HEK293 (cell line): ENCODE measurements around the gene RNF151.

Experiments used
- CTCF ChIA-PET: fragments of 350-600 bp; formaldehyde crosslinking; extraction: SDS; loops from one replicate; lab custom pipeline; 2021; ENCODE audit warnings: antibody characterized with exemption; lab: Yijun Ruan, JAX
- POLR2A ChIA-PET: fragments of 300-600 bp; formaldehyde crosslinking; extraction: SDS; loops from one replicate; lab custom pipeline; 2020; ENCODE audit warnings: antibody characterized with exemption, inconsistent platforms; lab: Yijun Ruan, JAX
- H3K27ac ChIP-seq: fragments of 200-500 bp; sonication (Bioruptor generic); 2 replicates; pipeline ENCODE4 v1.5.1; 2014; ENCODE audit warnings: low read depth, low read length, control low read depth, inconsistent platforms; ENCODE audit errors: extremely low read depth
- H3K36me3 ChIP-seq, 2 experiments: fragments of 200-500 bp in 1 of 2; sonication (Bioruptor generic) in 1 of 2; 1 replicate in 1 of 2; 2 replicates in 1 of 2; pipeline ENCODE4 v1.5.1; 2014 to 2017; ENCODE audit warnings: inconsistent platforms in 2 of 2, low read length in 2 of 2; ENCODE audit not compliant: control insufficient read depth in 2 of 2, insufficient read depth in 1 of 2
- H3K4me1 ChIP-seq: fragments of 200-500 bp; sonication (Bioruptor generic); 2 replicates; pipeline ENCODE4 v1.5.1; 2014; ENCODE audit warnings: mild to moderate bottlenecking, low read length, inconsistent platforms; ENCODE audit not compliant: control insufficient read depth, insufficient read depth
- H3K4me3 ChIP-seq: 2 replicates; pipeline ENCODE4 v1.5.1; 2011; ENCODE audit warnings: low read depth, mild to moderate bottlenecking, control low read depth, low read length, moderate library complexity
- H3K9me3 ChIP-seq: fragments of 200-500 bp; sonication (Bioruptor generic); 2 replicates; pipeline ENCODE4 v1.5.1; 2014; ENCODE audit warnings: low read depth, low read length, inconsistent platforms; ENCODE audit not compliant: control insufficient read depth, insufficient read depth
- BCL11B ChIP-seq: fragments of 450-650 bp; formaldehyde crosslinking; IDR thresholded peaks from 2 replicates; pipeline ENCODE4 v1.5.1; 2016; ENCODE audit warnings: low read depth, missing biosample characterization, missing genetic modification characterization
- GFI1B ChIP-seq: fragments of 450-650 bp; formaldehyde crosslinking; IDR thresholded peaks from 2 replicates; pipeline ENCODE4 v1.5.1; 2016; ENCODE audit warnings: missing biosample characterization, missing genetic modification characterization
- KLF1 ChIP-seq: fragments of 450-650 bp; formaldehyde crosslinking; IDR thresholded peaks from 2 replicates; pipeline ENCODE4 v1.5.1; 2016; ENCODE audit warnings: missing biosample characterization, missing genetic modification characterization
- KLF8 ChIP-seq: fragments of 450-650 bp; formaldehyde crosslinking; IDR thresholded peaks from 2 replicates; pipeline ENCODE4 v1.5.1; 2016; ENCODE audit warnings: missing biosample characterization, missing genetic modification characterization
- PRDM1 ChIP-seq: fragments of 450-650 bp; formaldehyde crosslinking; IDR thresholded peaks from 2 replicates; pipeline ENCODE4; 2016; ENCODE audit warnings: missing biosample characterization, missing genetic modification characterization
- RBAK ChIP-seq: fragments of 450-650 bp; formaldehyde crosslinking; IDR thresholded peaks from 2 replicates; pipeline ENCODE4 v1.5.1; 2016; ENCODE audit warnings: missing biosample characterization, missing genetic modification characterization
- SCRT2 ChIP-seq: fragments of 450-650 bp; formaldehyde crosslinking; IDR thresholded peaks from 2 replicates; pipeline ENCODE4 v1.5.1; 2016; ENCODE audit warnings: missing biosample characterization, missing genetic modification characterization
- ZBTB7A ChIP-seq: fragments of 450-650 bp; formaldehyde crosslinking; IDR thresholded peaks from 2 replicates; pipeline ENCODE4 v1.5.1; 2016; ENCODE audit warnings: low read depth, missing biosample characterization, missing genetic modification characterization
- ZNF133 ChIP-seq: fragments of 450-650 bp; formaldehyde crosslinking; IDR thresholded peaks from 2 replicates; pipeline ENCODE4 v1.5.1; 2016; ENCODE audit warnings: missing biosample characterization, missing genetic modification characterization
- ZNF2 ChIP-seq: fragments of 450-650 bp; formaldehyde crosslinking; IDR thresholded peaks from 2 replicates; pipeline ENCODE4 v1.5.1; 2016; ENCODE audit warnings: missing biosample characterization, missing genetic modification characterization
- ZNF24 ChIP-seq: fragments of 450-650 bp; formaldehyde crosslinking; IDR thresholded peaks from 2 replicates; pipeline ENCODE4 v1.5.1; 2016; ENCODE audit warnings: missing biosample characterization, missing genetic modification characterization
- ZNF416 ChIP-seq: fragments of 450-650 bp; formaldehyde crosslinking; IDR thresholded peaks from 2 replicates; pipeline ENCODE4 v1.5.1; 2016; ENCODE audit warnings: missing biosample characterization, missing genetic modification characterization
- ZNF514 ChIP-seq: fragments of 450-650 bp; formaldehyde crosslinking; IDR thresholded peaks from 2 replicates; pipeline ENCODE4 v1.5.1; 2016; ENCODE audit warnings: missing biosample characterization, missing genetic modification characterization
- ZNF561 ChIP-seq: fragments of 450-650 bp; IDR thresholded peaks from 2 replicates; pipeline ENCODE4 v1.5.1; 2018; ENCODE audit warnings: missing biosample characterization, missing genetic modification characterization, borderline replicate concordance
- ZNF600 ChIP-seq: fragments of 450-650 bp; formaldehyde crosslinking; IDR thresholded peaks from 2 replicates; pipeline ENCODE4 v1.5.1; 2016; ENCODE audit warnings: missing biosample characterization, missing genetic modification characterization
- ZNF629 ChIP-seq: fragments of 450-650 bp; formaldehyde crosslinking; IDR thresholded peaks from 2 replicates; pipeline ENCODE4 v1.5.1; 2017; ENCODE audit warnings: missing biosample characterization, missing genetic modification characterization
- ZNF692 ChIP-seq: fragments of 450-650 bp; formaldehyde crosslinking; IDR thresholded peaks from 2 replicates; pipeline ENCODE4 v1.5.1; 2016; ENCODE audit warnings: missing biosample characterization, missing genetic modification characterization
- TF ChIP-seq, protein P1 (sequence below): fragments of 450-650 bp; formaldehyde crosslinking; IDR thresholded peaks from 2 replicates; pipeline ENCODE4 v1.5.1; 2016; ENCODE audit warnings: missing biosample characterization, missing genetic modification characterization

Gene RNF151

GRCh38 chr16:1991948-1992703 lies 25.5 kb downstream of the RNF151 start:
- no peak overlapping the region for H3K4me3 ChIP-seq
- H3K27ac ChIP-seq: no peak overlapping the region

GRCh38 chr16:1992704-1993317 lies 26.2 kb downstream of the RNF151 start:
- Histone ChIP-seq H3K4me1 (peaks cover 3% of the 10 kb centered on the region), H3K36me3 (peaks cover 0 to 12% of the 10 kb centered on the region in 2 experiments; a peak in 2 of 3 replicates), H3K4me3 (no peak overlapping the region)
- peak; percentile 56; the same call in 1 of the 2 replicates for TF ChIP-seq BCL11B
- TF ChIP-seq ZNF600 (tag by site-specific recombination): no peak
- no peak for TF ChIP-seq ZNF416 (tag by site-specific recombination)
- TF ChIP-seq SCRT2 (tag by site-specific recombination): no peak
- TF ChIP-seq PRDM1 (tag by site-specific recombination): no peak
- no peak for TF ChIP-seq ZNF692 (tag by site-specific recombination)
- TF ChIP-seq ZNF629: no peak
- TF ChIP-seq ZNF133: no peak
- no peak for TF ChIP-seq ZBTB7A (tag by site-specific recombination)
- TF ChIP-seq GFI1B (tag by site-specific recombination): no peak
- TF ChIP-seq, protein P1, sequence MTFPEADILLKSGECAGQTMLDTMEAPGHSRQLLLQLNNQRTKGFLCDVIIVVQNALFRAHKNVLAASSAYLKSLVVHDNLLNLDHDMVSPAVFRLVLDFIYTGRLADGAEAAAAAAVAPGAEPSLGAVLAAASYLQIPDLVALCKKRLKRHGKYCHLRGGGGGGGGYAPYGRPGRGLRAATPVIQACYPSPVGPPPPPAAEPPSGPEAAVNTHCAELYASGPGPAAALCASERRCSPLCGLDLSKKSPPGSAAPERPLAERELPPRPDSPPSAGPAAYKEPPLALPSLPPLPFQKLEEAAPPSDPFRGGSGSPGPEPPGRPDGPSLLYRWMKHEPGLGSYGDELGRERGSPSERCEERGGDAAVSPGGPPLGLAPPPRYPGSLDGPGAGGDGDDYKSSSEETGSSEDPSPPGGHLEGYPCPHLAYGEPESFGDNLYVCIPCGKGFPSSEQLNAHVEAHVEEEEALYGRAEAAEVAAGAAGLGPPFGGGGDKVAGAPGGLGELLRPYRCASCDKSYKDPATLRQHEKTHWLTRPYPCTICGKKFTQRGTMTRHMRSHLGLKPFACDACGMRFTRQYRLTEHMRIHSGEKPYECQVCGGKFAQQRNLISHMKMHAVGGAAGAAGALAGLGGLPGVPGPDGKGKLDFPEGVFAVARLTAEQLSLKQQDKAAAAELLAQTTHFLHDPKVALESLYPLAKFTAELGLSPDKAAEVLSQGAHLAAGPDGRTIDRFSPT: peak; percentile 71; the same call in 1 of the 2 replicates
- TF ChIP-seq RBAK (tag by site-specific recombination): no peak
- no peak for TF ChIP-seq ZNF24 (tag by site-specific recombination)
- TF ChIP-seq ZNF514 (tag by site-specific recombination): no peak
- no peak for TF ChIP-seq ZNF561
- TF ChIP-seq, all 188 proteins: peak for 2
- ChIA-PET POLR2A (interaction anchor here (0.9 to 1.5 kb wide), 3 partner anchors 28 to 163 kb away, joined by 5 to 7 read pairs (median 5); partner anchors contain the start of genes RPS2 and TRAF7), CTCF (interaction anchor here (3.8 kb wide), 1 partner anchor 10 kb away, joined by 39 read pairs; no protein-coding TSS in a partner anchor)
- Histone ChIP-seq H3K27ac (no peak overlapping the region), H3K9me3 (no peaks in the 10 kb centered on the region)

More at GRCh38 chr16:1991948-1992703, 25.5 kb downstream of the RNF151 start:
- ChIA-PET CTCF (interaction anchor here (3.8 kb wide), 1 partner anchor 11 kb away, joined by 39 read pairs; no protein-coding TSS in a partner anchor), POLR2A (interaction anchor here (0.5 to 1.3 kb wide), 4 partner anchors 8 to 895 kb away, joined by 4 to 7 read pairs (median 6); partner anchors contain the start of genes RPS2 and TRAF7)
- Histone ChIP-seq H3K9me3 (no peaks in the 10 kb centered on the region), H3K4me1 (peaks cover 3% of the 10 kb centered on the region), H3K36me3 (peaks cover 0 to 7% of the 10 kb centered on the region in 2 experiments; a peak in 2 of 3 replicates)
- TF ChIP-seq ZNF2 (tag by site-specific recombination): no peak
- TF ChIP-seq KLF8 (tag by site-specific recombination): 0 out of 2 replicates have a peak, but pooled peaks have one; percentile 20
- peak; percentile 61 for TF ChIP-seq KLF1 (tag by site-specific recombination)
